HEK293T (cell line): ENCODE results near the gene CISTR.

Experiments
- FOXA1 ChIP-seq: fragments of 450-650 bp; IDR thresholded peaks from 2 replicates; pipeline ENCODE4 v1.6.1; 2016; ENCODE audit warnings: mild to moderate bottlenecking
- L3MBTL2 ChIP-seq: fragments of 450-650 bp; conservative IDR thresholded peaks from 2 replicates; pipeline ENCODE4 v1.6.1; 2016; ENCODE audit warnings: mild to moderate bottlenecking
- SUZ12 ChIP-seq: fragments of 450-650 bp; IDR thresholded peaks from 2 replicates; pipeline ENCODE4 v1.6.1; 2016; ENCODE audit warnings: mild to moderate bottlenecking
- TARDBP ChIP-seq: fragments of 450-650 bp; IDR thresholded peaks from 2 replicates; pipeline ENCODE4 v1.6.1; 2016
- ZNF384 ChIP-seq: fragments of 450-650 bp; IDR thresholded peaks from 2 replicates; pipeline ENCODE4 v1.6.1; 2016

DNA sequence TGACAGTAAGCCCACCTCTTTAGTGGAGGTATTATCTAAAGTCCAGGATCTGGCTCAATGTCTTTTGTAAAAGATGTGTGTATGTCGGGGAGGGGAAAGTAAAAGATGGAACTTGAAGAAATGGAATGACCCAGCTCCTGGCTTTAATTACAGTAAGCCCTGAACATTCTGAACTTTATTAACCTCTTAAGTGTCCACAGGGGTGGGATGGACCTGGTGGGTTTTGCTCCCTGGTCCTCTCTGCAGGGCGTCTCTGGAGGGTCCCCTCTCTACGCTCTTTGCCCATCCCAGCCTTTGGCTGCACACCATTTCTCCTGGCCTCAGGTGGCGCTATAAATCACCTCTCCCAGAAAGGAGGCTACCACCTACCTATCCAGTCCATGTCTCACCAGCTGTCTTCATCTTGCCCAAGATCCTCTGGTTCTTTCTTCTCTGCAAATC is 3.7 kb upstream of the CISTR start:
- TF ChIP-seq FOXA1 (no peak), TARDBP (no peak), L3MBTL2 (no peak), SUZ12 (no peak), ZNF384 (no peak)
